Measurements from ENCODE around the gene ABCA12.

DNA sequence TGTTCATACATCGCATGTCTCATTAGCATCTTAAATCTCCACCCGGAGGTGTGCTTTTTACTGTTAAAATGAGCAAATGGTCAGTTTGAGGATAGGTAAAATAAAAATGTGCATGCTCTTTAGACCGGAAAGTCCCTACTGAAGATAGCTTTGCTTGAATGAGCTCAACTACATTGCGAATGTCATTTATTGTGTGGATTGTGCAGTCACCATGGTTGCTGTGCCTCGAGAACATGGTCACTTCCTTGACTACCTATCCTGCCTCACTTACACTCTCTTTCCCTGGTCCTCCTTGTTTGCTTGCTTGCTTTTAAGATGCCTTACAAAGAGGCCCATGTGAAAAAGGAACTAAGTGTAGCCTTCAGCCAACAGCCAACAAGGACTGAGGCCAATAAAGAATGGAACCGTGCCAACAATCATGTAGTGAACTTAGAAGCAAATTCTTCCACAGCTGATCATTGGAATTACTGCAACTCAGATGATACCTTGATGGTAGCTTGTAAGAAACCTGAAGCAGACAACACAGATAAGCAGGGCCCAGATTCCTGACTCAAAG, 256.7 kb downstream of the ABCA12 start:
- no peak for TF ChIP-seq FIP1L1 (IDR thresholded peaks at IDR 0.05; ENCODE audit: low read depth, low read length, poor library complexity, severe bottlenecking)
- TF ChIP-seq, protein P1, sequence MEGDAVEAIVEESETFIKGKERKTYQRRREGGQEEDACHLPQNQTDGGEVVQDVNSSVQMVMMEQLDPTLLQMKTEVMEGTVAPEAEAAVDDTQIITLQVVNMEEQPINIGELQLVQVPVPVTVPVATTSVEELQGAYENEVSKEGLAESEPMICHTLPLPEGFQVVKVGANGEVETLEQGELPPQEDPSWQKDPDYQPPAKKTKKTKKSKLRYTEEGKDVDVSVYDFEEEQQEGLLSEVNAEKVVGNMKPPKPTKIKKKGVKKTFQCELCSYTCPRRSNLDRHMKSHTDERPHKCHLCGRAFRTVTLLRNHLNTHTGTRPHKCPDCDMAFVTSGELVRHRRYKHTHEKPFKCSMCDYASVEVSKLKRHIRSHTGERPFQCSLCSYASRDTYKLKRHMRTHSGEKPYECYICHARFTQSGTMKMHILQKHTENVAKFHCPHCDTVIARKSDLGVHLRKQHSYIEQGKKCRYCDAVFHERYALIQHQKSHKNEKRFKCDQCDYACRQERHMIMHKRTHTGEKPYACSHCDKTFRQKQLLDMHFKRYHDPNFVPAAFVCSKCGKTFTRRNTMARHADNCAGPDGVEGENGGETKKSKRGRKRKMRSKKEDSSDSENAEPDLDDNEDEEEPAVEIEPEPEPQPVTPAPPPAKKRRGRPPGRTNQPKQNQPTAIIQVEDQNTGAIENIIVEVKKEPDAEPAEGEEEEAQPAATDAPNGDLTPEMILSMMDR (IDR thresholded peaks at IDR 0.05 in 2 of 3, conservative IDR thresholded peaks at IDR 0.05 in 1 of 3; ENCODE audit: insufficient read depth in 2 of 3, low read depth in 1 of 3, low read length in 3 of 3): no peak
- no peak for TF ChIP-seq ZNF146 (CRISPR knock-in tag; IDR thresholded peaks at IDR 0.05; ENCODE audit: unreplicated experiment)
- TF ChIP-seq ZNF431 (CRISPR knock-in tag; IDR thresholded peaks at IDR 0.05): no peak
- no peak for TF ChIP-seq FOXA1 (IDR thresholded peaks at IDR 0.05; ENCODE audit: borderline replicate concordance)
- TF ChIP-seq GABPB1 (CRISPR knock-in tag; IDR thresholded peaks at IDR 0.05): no peak
- TF ChIP-seq, protein P2, sequence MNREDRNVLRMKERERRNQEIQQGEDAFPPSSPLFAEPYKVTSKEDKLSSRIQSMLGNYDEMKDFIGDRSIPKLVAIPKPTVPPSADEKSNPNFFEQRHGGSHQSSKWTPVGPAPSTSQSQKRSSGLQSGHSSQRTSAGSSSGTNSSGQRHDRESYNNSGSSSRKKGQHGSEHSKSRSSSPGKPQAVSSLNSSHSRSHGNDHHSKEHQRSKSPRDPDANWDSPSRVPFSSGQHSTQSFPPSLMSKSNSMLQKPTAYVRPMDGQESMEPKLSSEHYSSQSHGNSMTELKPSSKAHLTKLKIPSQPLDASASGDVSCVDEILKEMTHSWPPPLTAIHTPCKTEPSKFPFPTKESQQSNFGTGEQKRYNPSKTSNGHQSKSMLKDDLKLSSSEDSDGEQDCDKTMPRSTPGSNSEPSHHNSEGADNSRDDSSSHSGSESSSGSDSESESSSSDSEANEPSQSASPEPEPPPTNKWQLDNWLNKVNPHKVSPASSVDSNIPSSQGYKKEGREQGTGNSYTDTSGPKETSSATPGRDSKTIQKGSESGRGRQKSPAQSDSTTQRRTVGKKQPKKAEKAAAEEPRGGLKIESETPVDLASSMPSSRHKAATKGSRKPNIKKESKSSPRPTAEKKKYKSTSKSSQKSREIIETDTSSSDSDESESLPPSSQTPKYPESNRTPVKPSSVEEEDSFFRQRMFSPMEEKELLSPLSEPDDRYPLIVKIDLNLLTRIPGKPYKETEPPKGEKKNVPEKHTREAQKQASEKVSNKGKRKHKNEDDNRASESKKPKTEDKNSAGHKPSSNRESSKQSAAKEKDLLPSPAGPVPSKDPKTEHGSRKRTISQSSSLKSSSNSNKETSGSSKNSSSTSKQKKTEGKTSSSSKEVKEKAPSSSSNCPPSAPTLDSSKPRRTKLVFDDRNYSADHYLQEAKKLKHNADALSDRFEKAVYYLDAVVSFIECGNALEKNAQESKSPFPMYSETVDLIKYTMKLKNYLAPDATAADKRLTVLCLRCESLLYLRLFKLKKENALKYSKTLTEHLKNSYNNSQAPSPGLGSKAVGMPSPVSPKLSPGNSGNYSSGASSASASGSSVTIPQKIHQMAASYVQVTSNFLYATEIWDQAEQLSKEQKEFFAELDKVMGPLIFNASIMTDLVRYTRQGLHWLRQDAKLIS (CRISPR knock-in tag; IDR thresholded peaks at IDR 0.05): no peak
- TF ChIP-seq GATA2 (CRISPR knock-in tag; IDR thresholded peaks at IDR 0.05): no peak
- TF ChIP-seq YY1 (IDR thresholded peaks at IDR 0.05; ENCODE audit: borderline replicate concordance in 1 of 3, control insufficient read depth in 1 of 3, extremely low read depth in 1 of 3, insufficient read depth in 3 of 3, insufficient read length in 1 of 3, insufficient replicate concordance in 2 of 3, low read depth in 1 of 3, low read length in 2 of 3): no peak
- TF ChIP-seq ZKSCAN8 (CRISPR knock-in tag; IDR thresholded peaks at IDR 0.05): no peak
- no peak for TF ChIP-seq ZNF263 (CRISPR knock-in tag; IDR thresholded peaks at IDR 0.05; ENCODE audit: borderline replicate concordance)
- no peak for TF ChIP-seq NR2C2 (CRISPR knock-in tag; IDR thresholded peaks at IDR 0.05)
- TF ChIP-seq NR2C2 (tag; IDR thresholded peaks at IDR 0.05): no peak
- no peak for TF ChIP-seq MCM2 (IDR thresholded peaks at IDR 0.05; ENCODE audit: low read depth)
